SU-DHL-6 (cell line): ENCODE results near the gene FFAR2.

Experiments used
- H2AFZ ChIP-seq: fragments of 200-600 bp; sonication (generic); 2 replicates; pipeline ENCODE4 v1.6.1; 2014; ENCODE audit warnings: low read depth, mild to moderate bottlenecking, moderate library complexity, mixed read lengths, antibody characterized with exemption, low read length; ENCODE audit not compliant: severe bottlenecking
- H3F3A ChIP-seq: fragments of 200-600 bp; shearing (Covaris generic); 2 replicates; pipeline ENCODE4 v1.6.0; 2016; ENCODE audit warnings: antibody characterized with exemption, mild to moderate bottlenecking; ENCODE audit not compliant: insufficient read depth
- H3K27ac ChIP-seq: fragments of 200-600 bp; sonication (generic); 2 replicates; pipeline ENCODE4 v1.5.1; 2016; ENCODE audit warnings: low read depth, mild to moderate bottlenecking, low read length, moderate library complexity, mixed read lengths
- H3K27me3 ChIP-seq: fragments of 200-600 bp; sonication (generic), shearing (Covaris generic); 2 replicates; pipeline ENCODE4 v1.6.0; 2014; ENCODE audit warnings: mild to moderate bottlenecking, low read length
- H3K36me3 ChIP-seq: fragments of 200-600 bp; sonication (generic); 2 replicates; pipeline ENCODE4 v1.6.1; 2014; ENCODE audit warnings: mild to moderate bottlenecking, low read length, mixed read lengths
- H3K4me2 ChIP-seq: fragments of 300-600, 200-600 bp; shearing (Covaris generic), sonication (generic); 2 replicates; pipeline ENCODE4 v1.6.0; 2014; ENCODE audit warnings: low read length, low read depth, mild to moderate bottlenecking; ENCODE audit not compliant: poor library complexity, severe bottlenecking
- H3K4me3 ChIP-seq: fragments of 200-600 bp; sonication (generic); 2 replicates; pipeline ENCODE4 v1.5.1; 2014; ENCODE audit warnings: antibody characterized with exemption, low read length, mild to moderate bottlenecking, mixed read lengths; ENCODE audit not compliant: insufficient read depth, poor library complexity, severe bottlenecking
- H3K79me2 ChIP-seq: fragments of 200-600 bp; sonication (generic); 2 replicates; pipeline ENCODE4 v1.6.1; 2014; ENCODE audit warnings: mild to moderate bottlenecking, low read length, moderate library complexity; ENCODE audit not compliant: insufficient read depth
- H3K9ac ChIP-seq: fragments of 200-600 bp; sonication (generic); 2 replicates; pipeline ENCODE4 v1.7.0; 2014; ENCODE audit warnings: mild to moderate bottlenecking, low read length
- H3K9me2 ChIP-seq: fragments of 200-600 bp; sonication (generic); replicated peaks from 2 replicates; pipeline ENCODE4 v1.6.1; 2014; ENCODE audit warnings: low read length; ENCODE audit not compliant: insufficient read depth
- H3K9me3 ChIP-seq: fragments of 200-600 bp; sonication (generic); 2 replicates; pipeline ENCODE4 v1.6.1; 2014; ENCODE audit warnings: low read length, mixed read lengths; ENCODE audit not compliant: insufficient read depth
- H4K20me1 ChIP-seq: fragments of 200-600 bp; sonication (generic); 2 replicates; pipeline ENCODE4 v1.6.1; 2014; ENCODE audit warnings: low read depth, mild to moderate bottlenecking, antibody characterized with exemption, low read length, moderate library complexity, mixed read lengths
- EZH2phosphoT487 ChIP-seq: fragments of 200-600 bp; sonication (generic), shearing (Covaris generic); conservative IDR thresholded peaks from 2 replicates; pipeline ENCODE4 v1.6.1; 2018; ENCODE audit warnings: mild to moderate bottlenecking, antibody characterized with exemption, low read length, moderate library complexity, mixed read lengths
- TF ChIP-seq, protein P1 (sequence below): fragments of 200-600 bp; sonication (generic); IDR thresholded peaks from one replicate; pipeline ENCODE4 v1.5.1; 2017; ENCODE audit warnings: antibody characterized with exemption, mild to moderate bottlenecking, low read length, moderate library complexity; ENCODE audit not compliant: insufficient read depth, poor library complexity, severe bottlenecking

The FFAR2 gene

DNA sequence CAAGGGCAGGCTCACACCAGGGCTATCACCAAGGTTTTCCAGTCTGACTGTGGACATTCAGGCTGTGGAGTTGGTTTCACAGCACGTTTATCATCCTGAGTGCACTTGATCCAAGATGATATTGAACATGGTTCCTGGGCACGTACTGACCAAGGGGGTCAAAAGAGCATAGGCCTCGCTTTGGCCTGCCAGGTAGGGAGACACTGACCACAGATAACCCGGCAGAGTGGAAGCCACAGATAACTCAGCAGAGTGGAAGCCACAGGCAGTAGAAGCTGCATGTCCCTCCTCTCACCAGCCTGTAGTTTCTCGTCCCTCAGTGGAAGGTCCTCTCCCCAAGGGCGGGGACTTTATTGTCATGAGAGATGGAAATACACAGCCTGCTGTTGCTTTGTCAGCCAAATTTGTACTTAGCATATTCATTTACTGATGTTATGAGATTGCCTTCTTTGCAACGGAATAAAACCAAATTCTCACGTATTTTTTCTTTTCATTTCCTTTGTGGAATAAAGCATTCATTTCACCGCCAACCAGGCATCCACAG lies 51.0 kb downstream of the FFAR2 start:
- Histone ChIP-seq H3K27me3 (no peaks in the 10 kb centered on the region), H3K79me2 (no peaks in the 10 kb centered on the region), H3K9ac (no peak overlapping the region), H4K20me1 (no peaks in the 10 kb centered on the region), H2AFZ (no peak overlapping the region), H3K36me3 (no peaks in the 10 kb centered on the region), H3K4me2 (no peak overlapping the region), H3K4me3 (no peak overlapping the region), H3K9me3 (no peaks in the 10 kb centered on the region), H3K9me2 (no peaks in the 10 kb centered on the region), H3F3A (no peaks in the 10 kb centered on the region), H3K27ac (no peak overlapping the region)
- TF ChIP-seq, protein P1, sequence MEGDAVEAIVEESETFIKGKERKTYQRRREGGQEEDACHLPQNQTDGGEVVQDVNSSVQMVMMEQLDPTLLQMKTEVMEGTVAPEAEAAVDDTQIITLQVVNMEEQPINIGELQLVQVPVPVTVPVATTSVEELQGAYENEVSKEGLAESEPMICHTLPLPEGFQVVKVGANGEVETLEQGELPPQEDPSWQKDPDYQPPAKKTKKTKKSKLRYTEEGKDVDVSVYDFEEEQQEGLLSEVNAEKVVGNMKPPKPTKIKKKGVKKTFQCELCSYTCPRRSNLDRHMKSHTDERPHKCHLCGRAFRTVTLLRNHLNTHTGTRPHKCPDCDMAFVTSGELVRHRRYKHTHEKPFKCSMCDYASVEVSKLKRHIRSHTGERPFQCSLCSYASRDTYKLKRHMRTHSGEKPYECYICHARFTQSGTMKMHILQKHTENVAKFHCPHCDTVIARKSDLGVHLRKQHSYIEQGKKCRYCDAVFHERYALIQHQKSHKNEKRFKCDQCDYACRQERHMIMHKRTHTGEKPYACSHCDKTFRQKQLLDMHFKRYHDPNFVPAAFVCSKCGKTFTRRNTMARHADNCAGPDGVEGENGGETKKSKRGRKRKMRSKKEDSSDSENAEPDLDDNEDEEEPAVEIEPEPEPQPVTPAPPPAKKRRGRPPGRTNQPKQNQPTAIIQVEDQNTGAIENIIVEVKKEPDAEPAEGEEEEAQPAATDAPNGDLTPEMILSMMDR: no peak
- no peak for TF ChIP-seq EZH2phosphoT487

DNA sequence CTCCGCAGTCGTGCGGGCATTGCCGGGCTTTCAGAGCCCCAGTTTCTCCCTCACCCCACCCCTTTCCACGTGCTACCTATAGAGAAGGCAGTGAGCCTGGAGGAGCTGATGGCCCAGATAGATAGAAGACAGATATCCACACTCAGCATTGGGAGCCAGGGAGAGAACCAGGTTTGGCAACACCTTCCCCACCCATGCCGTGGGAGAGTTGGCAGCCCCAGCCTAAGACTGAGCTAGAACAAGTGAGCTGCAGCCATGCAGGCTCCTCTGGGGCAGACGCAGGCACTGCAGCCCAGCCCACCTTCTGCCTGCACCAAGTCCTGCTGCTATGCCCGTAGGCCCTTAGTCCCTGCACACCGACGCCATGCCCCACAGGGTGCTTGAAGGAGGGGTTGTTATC lies 52.6 kb downstream of the FFAR2 start:
- no peak overlapping the region for H3K4me3 ChIP-seq
- H3K79me2 ChIP-seq: no peaks in the 10 kb centered on the region
- H3F3A ChIP-seq: no peaks in the 10 kb centered on the region
- no peaks in the 10 kb centered on the region for H3K36me3 ChIP-seq
- no peak overlapping the region for H3K4me2 ChIP-seq
- no peaks in the 10 kb centered on the region for H3K27me3 ChIP-seq
- H3K9ac ChIP-seq: no peak overlapping the region
- no peaks in the 10 kb centered on the region for H3K9me2 ChIP-seq
- no peaks in the 10 kb centered on the region for H3K9me3 ChIP-seq
- no peak overlapping the region for H3K27ac ChIP-seq
- H4K20me1 ChIP-seq: no peaks in the 10 kb centered on the region
- H2AFZ ChIP-seq: no peak overlapping the region
- TF ChIP-seq EZH2phosphoT487: no peak
- TF ChIP-seq, protein P1: no peak
